Calu3 (cell line): ENCODE data around the gene PFDN6. TPM values are rescaled to one million over a fixed set of nuclear protein-coding genes. Genes with fewer than 3 reads are reported as not detected.
A peak's percentile ranks its signal among the peaks of the same experiment; 100 is the strongest.

Experiments
- BruUV-seq: library from RNA; stranded (reverse); fragments of 400-500 nt; replicated peaks from 2 replicates; lab custom pipeline; 2021; lab: Mats Ljungman, UMichigan
- CTCF ChIA-PET: fragments of 300-600 bp; sonication (Branson Sonifier 250); formaldehyde crosslinking; loops from one replicate; lab custom pipeline; 2022; ENCODE audit warnings: antibody characterized with exemption; lab: Charles Lee
- DNase-seq: peaks from one replicate; pipeline ENCODE4 v3.0.0; 2022
- H3K27ac Mint-ChIP-seq: one replicate; pipeline ENCODE4 v1.8.0; 2022; ENCODE audit warnings: mixed read lengths; ENCODE audit not compliant: unreplicated experiment
- H3K27me3 Mint-ChIP-seq: one replicate; pipeline ENCODE4 v1.8.0; 2022; ENCODE audit warnings: mixed read lengths; ENCODE audit not compliant: unreplicated experiment
- H3K36me3 Mint-ChIP-seq: one replicate; pipeline ENCODE4 v1.8.0; 2022; ENCODE audit warnings: mild to moderate bottlenecking, moderate library complexity, mixed read lengths; ENCODE audit not compliant: insufficient read depth, unreplicated experiment
- H3K4me1 Mint-ChIP-seq: one replicate; pipeline ENCODE4 v1.8.0; 2022; ENCODE audit warnings: mild to moderate bottlenecking, low read depth, mixed read lengths; ENCODE audit not compliant: unreplicated experiment
- H3K4me3 Mint-ChIP-seq: one replicate; pipeline ENCODE4 v1.8.0; 2022; ENCODE audit warnings: mild to moderate bottlenecking, low read depth, moderate library complexity, mixed read lengths; ENCODE audit not compliant: unreplicated experiment
- H3K9me3 Mint-ChIP-seq: one replicate; pipeline ENCODE4 v1.8.0; 2022; ENCODE audit warnings: low read depth, mixed read lengths; ENCODE audit not compliant: unreplicated experiment
- intact Hi-C: fragments of 100-400 bp; cut with micrococcal nuclease; formaldehyde crosslinking; loops from one replicate; pipeline ENCODE4 v1.10.0; 2022; ENCODE audit not compliant: unreplicated experiment
- total RNA-seq: library from RNA; stranded (reverse); gene quantifications from 2 replicates; pipeline ENCODE4 v1.2.3, GENCODE V29; 2022
- TF ChIP-seq, protein P1 (sequence below): fragments of 200-600 bp; IDR thresholded peaks from one replicate; pipeline ENCODE4 v1.8.0; 2022; ENCODE audit warnings: antibody characterized with exemption; ENCODE audit not compliant: unreplicated experiment

PFDN6 gene
- total RNA-seq, 1 experiment from 2014 or later = 141 TPM

DNA sequence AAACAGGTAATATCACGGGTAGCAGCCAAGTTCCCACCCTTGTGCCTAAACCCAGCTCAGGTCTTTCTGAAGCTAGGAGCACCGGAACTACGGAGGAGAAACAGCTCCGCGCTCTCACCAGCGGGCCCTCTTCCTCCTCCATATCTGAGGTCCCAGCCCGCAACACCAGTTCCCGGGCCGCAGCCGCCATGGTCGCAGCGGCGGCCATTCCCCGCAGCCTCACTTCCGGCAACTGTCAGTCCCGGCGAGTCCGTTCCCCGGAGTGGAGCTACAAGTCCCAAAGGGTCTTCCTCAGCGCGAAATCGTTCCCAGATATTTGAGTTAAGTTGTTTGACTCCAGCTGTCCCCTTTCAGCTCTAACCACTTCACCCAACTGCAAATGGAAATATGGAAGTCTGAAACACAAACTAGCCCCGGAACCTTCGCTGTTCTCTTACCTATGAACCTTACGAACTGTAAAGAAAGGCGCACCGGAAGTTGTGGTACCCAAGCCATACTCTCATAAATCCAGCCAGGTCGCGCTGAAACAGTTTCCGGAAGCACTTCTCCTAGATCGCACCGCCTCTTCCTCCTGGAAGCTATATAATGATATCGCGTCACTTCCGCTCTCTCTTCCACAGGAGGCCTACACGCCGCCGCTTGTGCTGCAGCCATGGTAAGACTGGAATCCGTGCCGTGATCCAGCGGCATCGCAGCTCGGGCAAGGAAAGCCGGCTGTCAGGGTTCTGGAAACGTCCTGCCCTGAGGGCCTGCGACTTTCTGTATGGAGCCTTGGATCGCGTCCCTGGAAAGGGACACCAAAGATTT lies 17.7 kb upstream of the PFDN6 start, which contains the start of the genes RPS18 and VPS52:
Gene RPS18 (plus strand): TSS at position 608 of the 807 bp plus-strand sequence. CDS start 45 bp downstream, at position 653.
Gene VPS52 (minus strand): TSS at position 409 of the 807 bp plus-strand sequence. CDS start 201 bp downstream, at position 208.
- intact Hi-C loops = no loop called here
- DNase-seq = peak; percentile 96
- Mint-ChIP-seq H3K9me3 (no peaks in the 10 kb centered on the region), H3K4me3 (peak within 1 kb of the TSS; percentile 94), H3K27me3 (peaks cover 13% of the 10 kb centered on the region), H3K36me3 (peaks cover 75% of the 10 kb centered on the region), H3K4me1 (peaks cover 65% of the 10 kb centered on the region), H3K27ac (peak within 1 kb of the TSS; percentile 100)
- TSS peak; percentile 76 for BruUV-seq
- TF ChIP-seq, protein P1, sequence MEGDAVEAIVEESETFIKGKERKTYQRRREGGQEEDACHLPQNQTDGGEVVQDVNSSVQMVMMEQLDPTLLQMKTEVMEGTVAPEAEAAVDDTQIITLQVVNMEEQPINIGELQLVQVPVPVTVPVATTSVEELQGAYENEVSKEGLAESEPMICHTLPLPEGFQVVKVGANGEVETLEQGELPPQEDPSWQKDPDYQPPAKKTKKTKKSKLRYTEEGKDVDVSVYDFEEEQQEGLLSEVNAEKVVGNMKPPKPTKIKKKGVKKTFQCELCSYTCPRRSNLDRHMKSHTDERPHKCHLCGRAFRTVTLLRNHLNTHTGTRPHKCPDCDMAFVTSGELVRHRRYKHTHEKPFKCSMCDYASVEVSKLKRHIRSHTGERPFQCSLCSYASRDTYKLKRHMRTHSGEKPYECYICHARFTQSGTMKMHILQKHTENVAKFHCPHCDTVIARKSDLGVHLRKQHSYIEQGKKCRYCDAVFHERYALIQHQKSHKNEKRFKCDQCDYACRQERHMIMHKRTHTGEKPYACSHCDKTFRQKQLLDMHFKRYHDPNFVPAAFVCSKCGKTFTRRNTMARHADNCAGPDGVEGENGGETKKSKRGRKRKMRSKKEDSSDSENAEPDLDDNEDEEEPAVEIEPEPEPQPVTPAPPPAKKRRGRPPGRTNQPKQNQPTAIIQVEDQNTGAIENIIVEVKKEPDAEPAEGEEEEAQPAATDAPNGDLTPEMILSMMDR = no peak
- CTCF ChIA-PET = interaction anchor here (0.5 to 1.2 kb wide), 8 partner anchors 18 to 139 kb away, joined by 3 to 5 read pairs (median 3); partner anchors contain the start of genes PFDN6, PHF1, RGL2 and WDR46

DNA sequence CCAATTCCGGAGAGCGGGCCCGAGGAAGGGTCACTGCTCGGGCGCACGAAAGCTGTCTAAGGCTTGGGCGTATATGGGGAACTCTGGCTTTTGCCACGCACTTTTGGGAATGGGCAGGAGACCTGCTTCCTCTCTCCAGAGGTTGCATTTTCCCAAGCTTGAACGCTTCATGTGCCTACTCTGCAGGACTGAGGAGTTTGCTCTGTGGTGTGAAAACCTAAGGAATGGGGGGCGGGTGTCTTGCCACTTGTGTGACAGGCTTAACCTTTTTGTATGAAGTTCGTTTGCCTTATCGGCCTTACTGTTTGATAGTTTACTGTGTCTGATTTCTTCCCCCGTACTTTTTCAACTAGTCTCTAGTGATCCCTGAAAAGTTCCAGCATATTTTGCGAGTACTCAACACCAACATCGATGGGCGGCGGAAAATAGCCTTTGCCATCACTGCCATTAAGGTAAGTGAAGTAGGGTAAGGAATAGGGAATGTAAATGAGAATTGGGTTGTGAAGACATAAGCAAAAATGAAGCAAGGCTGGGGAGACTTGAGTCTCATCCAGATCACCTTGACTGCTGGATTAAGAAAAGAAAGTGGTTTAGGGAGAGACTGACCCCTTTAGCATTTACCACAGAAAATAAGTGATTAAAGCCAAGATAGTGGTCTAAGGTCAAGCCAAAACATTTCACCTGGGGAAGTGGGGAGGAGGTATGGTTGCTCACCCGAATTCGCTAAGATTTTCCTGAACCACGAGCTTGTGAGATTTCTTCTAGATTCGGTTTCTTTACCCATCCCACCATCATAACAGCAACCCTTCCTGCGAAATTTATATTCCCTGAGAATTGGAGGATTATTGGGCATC lies 16.9 kb upstream of the PFDN6 start:
- peak overlapping the region; percentile 100 for H3K27ac Mint-ChIP-seq
- H3K36me3 Mint-ChIP-seq = peaks cover 79% of the 10 kb centered on the region
- TSS peak; percentile 69 for BruUV-seq
- intact Hi-C loops = no loop called here
- no peak for DNase-seq
- H3K9me3 Mint-ChIP-seq = no peaks in the 10 kb centered on the region
- TF ChIP-seq, protein P1 = no peak
- peak overlapping the region; percentile 94 for H3K4me3 Mint-ChIP-seq
- peaks cover 13% of the 10 kb centered on the region for H3K27me3 Mint-ChIP-seq
- peaks cover 69% of the 10 kb centered on the region for H3K4me1 Mint-ChIP-seq
- CTCF ChIA-PET = interaction anchor here (0.6 to 1.2 kb wide), 6 partner anchors 17 to 138 kb away, joined by 3 read pairs; partner anchors contain the start of genes PFDN6, PHF1, RGL2 and WDR46

DNA sequence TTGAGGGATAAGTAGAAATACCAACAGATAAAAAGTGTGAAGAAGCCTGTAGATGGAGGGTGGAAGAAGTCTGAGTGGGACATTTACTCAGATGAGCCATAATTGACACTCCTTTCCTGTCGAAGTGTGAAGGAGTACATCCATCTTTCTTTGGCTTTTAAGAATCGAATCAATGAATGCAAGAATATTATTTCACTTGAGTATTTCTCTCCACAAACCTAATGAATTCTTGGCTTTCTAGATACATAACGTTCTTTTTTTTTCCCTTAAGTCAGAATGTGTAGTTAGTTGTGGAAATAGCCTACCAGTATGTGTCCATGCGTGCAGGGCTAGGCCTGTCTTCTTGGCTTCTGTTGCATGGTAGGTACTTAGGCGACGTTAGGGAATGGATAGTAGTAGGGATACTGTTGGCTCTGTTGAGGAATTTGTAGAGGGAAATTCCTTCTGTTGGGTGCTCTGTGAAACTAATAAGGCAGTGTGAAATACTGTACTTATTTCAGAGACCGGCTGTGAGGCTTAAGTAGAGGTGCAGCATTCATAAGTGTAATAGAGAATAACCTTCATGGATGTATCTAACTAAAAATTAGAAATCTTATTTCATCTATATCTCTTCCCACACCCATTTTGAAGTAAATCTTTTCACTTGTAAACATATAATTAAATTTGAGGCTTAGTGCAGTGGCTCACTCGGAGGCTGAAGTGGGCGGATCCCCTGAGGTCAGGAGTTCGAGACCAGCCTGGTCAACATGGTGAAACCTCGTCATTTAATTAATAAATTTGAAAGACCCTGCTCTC lies 16.1 kb upstream of the PFDN6 start:
- H3K9me3 Mint-ChIP-seq = no peaks in the 10 kb centered on the region
- H3K27ac Mint-ChIP-seq = peak overlapping the region; percentile 100
- CTCF ChIA-PET = no interaction called here
- TF ChIP-seq, protein P1 = no peak
- no peak for DNase-seq
- no TSS peak for BruUV-seq
- peaks cover 13% of the 10 kb centered on the region for H3K27me3 Mint-ChIP-seq
- intact Hi-C loops = no loop called here
- H3K4me3 Mint-ChIP-seq = peak overlapping the region; percentile 94
- H3K4me1 Mint-ChIP-seq = peaks cover 69% of the 10 kb centered on the region
- peaks cover 82% of the 10 kb centered on the region for H3K36me3 Mint-ChIP-seq
